Prostate gland (tissue), 2 donors: Measurements from ENCODE around the gene FUT8. TPM values are rescaled to one million over a fixed set of nuclear protein-coding genes. Genes with fewer than 3 reads are reported as not detected.
"Not testable (repeated sequence)": the region's sequence is repeated elsewhere in the genome, so short reads cannot be mapped to it uniquely, and the experiment has no call there.

Experiments
- DNase-seq: peaks from one replicate; pipeline ENCODE4 v3.0.0-alpha.2; 2019; ENCODE audit warnings: low spot score
- H3K27ac ChIP-seq, 2 donors: fragments of 200-600 bp; sonication (generic); 2 replicates each; pipeline ENCODE4 v1.5.1; 2017 to 2019
- H3K27me3 ChIP-seq: fragments of 200-600 bp; sonication (generic); replicated peaks from 2 replicates; pipeline ENCODE4 v1.5.1; 2019; ENCODE audit not compliant: insufficient read depth
- H3K36me3 ChIP-seq, 2 donors: fragments of 200-600 bp; sonication (generic); 1 replicate in 1 of 2; 2 replicates in 1 of 2; pipeline versions ENCODE4 v1.5.1 to v1.8.1; 2017 to 2019
- H3K4me1 ChIP-seq: fragments of 200-600 bp; sonication (generic); replicated peaks from 2 replicates; pipeline ENCODE4 v1.5.1; 2019
- H3K4me3 ChIP-seq, 2 donors: fragments of 200-600 bp; sonication (generic); 2 replicates each; pipeline ENCODE4 v1.5.1; 2017 to 2019
- H3K9me3 ChIP-seq: fragments of 200-600 bp; sonication (generic); 2 replicates; pipeline ENCODE4 v1.5.1; 2017
- CTCF ChIP-seq, 4 experiments: fragments of 200-600 bp in 2 of 4; fragments of 450-650 bp in 2 of 4; sonication (generic) in 2 of 4; IDR thresholded peaks; 1 replicate in 3 of 4; 2 replicates in 1 of 4; pipeline ENCODE4 v1.5.1; 2016 to 2019; ENCODE audit warnings: antibody characterized with exemption in 4 of 4, mild to moderate bottlenecking in 2 of 4, moderate library complexity in 2 of 4
- POLR2A ChIP-seq: fragments of 450-650 bp; IDR thresholded peaks from one replicate; pipeline ENCODE4 v1.6.1; 2016; ENCODE audit warnings: antibody characterized with exemption, mild to moderate bottlenecking
- POLR2AphosphoS5 ChIP-seq: sonication (generic); formaldehyde crosslinking; IDR thresholded peaks from one replicate; pipeline ENCODE4 v1.6.1; 2017; ENCODE audit warnings: antibody characterized with exemption
- WGBS: methylation state at CpG from one replicate; pipeline ENCODE4 v1.1.5; 2018; 5-methylcytosine and 5-hydroxymethylcytosine counted together
- intact Hi-C: fragments of 100-400 bp; cut with DNase I; formaldehyde crosslinking; loops from one replicate; pipeline ENCODE4 v1.14.2; 2022
- total RNA-seq, 2 donors: library from RNA; depleted of rRNA; stranded (reverse); fragments of >200 nt; gene quantifications; one replicate each; pipeline ENCODE4 v1.1.0, GENCODE V29; 2016

Gene FUT8
- total RNA-seq, 2 donors from 2014 or later, result 12.4 to 27.9 TPM

GRCh38 chr14:65632487-65632886 is 220.0 kb downstream of the FUT8 start:
- intact Hi-C loops, result no loop called here

GRCh38 chr14:65633666-65634065 is 221.1 kb downstream of the FUT8 start:
- H3K27ac ChIP-seq, intact Hi-C loops, H3K4me3 ChIP-seq, H3K27me3 ChIP-seq, H3K36me3 ChIP-seq, H3K4me1 ChIP-seq, DNase-seq, H3K9me3 ChIP-seq: not testable (repeated sequence)
- WGBS, result 97% methylated on average over 6 of the region's 26 CpGs

More at GRCh38 chr14:65632487-65632886, 220.0 kb downstream of the FUT8 start:
- WGBS, result 76% methylated on average over 1 of the region's 1 CpG
- TF ChIP-seq POLR2AphosphoS5 (peak; percentile 62), POLR2A (no peak), CTCF (IDR thresholded peaks at IDR 0.05) (no peak)
- H3K27ac ChIP-seq, result no peak overlapping the region
- no peaks in the 10 kb centered on the region for H3K4me1 ChIP-seq
- no peak overlapping the region for H3K4me3 ChIP-seq
- no peaks in the 10 kb centered on the region for H3K36me3 ChIP-seq
- no peaks in the 10 kb centered on the region for H3K9me3 ChIP-seq
- DNase-seq, result no peak
- H3K27me3 ChIP-seq, result no peaks in the 10 kb centered on the region

- Histone ChIP-seq H3K36me3 (no peaks in the 10 kb centered on the region), H3K4me3 (no peak overlapping the region), H3K9me3 (no peaks in the 10 kb centered on the region), H3K27me3 (no peaks in the 10 kb centered on the region), H3K4me1 (no peaks in the 10 kb centered on the region), H3K27ac (no peak overlapping the region)
- no peak for TF ChIP-seq CTCF (IDR thresholded peaks at IDR 0.05)
- TF ChIP-seq POLR2A, result no peak
- no peak for TF ChIP-seq POLR2AphosphoS5
- intact Hi-C loops, result no loop called here
- 86% methylated on average over 7 of the region's 7 CpGs for WGBS
- DNase-seq, result no peak
These were observed 225.2 kb downstream of the FUT8 start for GRCh38 chr14:65637780-65638179.

GRCh38 chr14:65639216-65639615 is 226.7 kb downstream of the FUT8 start:
- intact Hi-C loops, result no loop called here
- Histone ChIP-seq H3K4me1 (no peaks in the 10 kb centered on the region), H3K36me3 (no peaks in the 10 kb centered on the region), H3K4me3 (no peak overlapping the region), H3K9me3 (no peaks in the 10 kb centered on the region), H3K27ac (no peak overlapping the region), H3K27me3 (no peaks in the 10 kb centered on the region)
- no peak for DNase-seq
- 88% methylated on average over 1 of the region's 1 CpG for WGBS
- TF ChIP-seq CTCF (IDR thresholded peaks at IDR 0.05), result no peak

GRCh38 chr14:65650826-65651225 is 238.3 kb downstream of the FUT8 start:
- Histone ChIP-seq H3K36me3 (no peaks in the 10 kb centered on the region), H3K27ac (no peak overlapping the region), H3K4me3 (no peak overlapping the region), H3K9me3 (no peaks in the 10 kb centered on the region), H3K4me1 (no peaks in the 10 kb centered on the region), H3K27me3 (no peaks in the 10 kb centered on the region)
- DNase-seq, result no peak
- intact Hi-C loops, result no loop called here
- TF ChIP-seq POLR2AphosphoS5, result no peak
- no peak for TF ChIP-seq CTCF (IDR thresholded peaks at IDR 0.05)
- no peak for TF ChIP-seq POLR2A
- 91% methylated on average over 2 of the region's 2 CpGs for WGBS
